Astrocyte (in vitro differentiated cells and primary cell): ENCODE data around the gene ATXN1.

Experiments used
- CTCF ChIP-seq: IDR thresholded peaks from 2 replicates; pipeline ENCODE4 v1.5.1; 2011; ENCODE audit warnings: low read depth, mild to moderate bottlenecking, inconsistent platforms, low read length, moderate library complexity; ENCODE audit not compliant: insufficient read depth
- EZH2 ChIP-seq: IDR thresholded peaks from 2 replicates; pipeline ENCODE4 v1.6.1; 2012; ENCODE audit warnings: mild to moderate bottlenecking, low read length, inconsistent platforms; ENCODE audit not compliant: insufficient read depth

GRCh38 chr6:16765235-16765634 is 4.0 kb upstream of the ATXN1 start:
- no peak for TF ChIP-seq CTCF
- no peak for TF ChIP-seq EZH2
